ENCODE data around the gene ZNF813.
"Not testable (repeated sequence)": the region's sequence is repeated elsewhere in the genome, so short reads cannot be mapped to it uniquely, and the experiment has no call there.

ZNF813 gene

GRCh38 chr19:53509845-53510244 lies 42.3 kb downstream of the ZNF813 start:
- Histone ChIP-seq H3K9ac (ENCODE audit: low read length) (no peak overlapping the region), H3K79me1 (ENCODE audit: low read length) (no peaks in the 10 kb centered on the region), H3K14ac (ENCODE audit: low read length) (no peak overlapping the region), H2AFZ (ENCODE audit: insufficient read depth, low read length, poor library complexity) (no peak overlapping the region), H3K9me3 (ENCODE audit: insufficient read depth, low read depth, low read length) (peaks cover 1% of the 10 kb centered on the region), H3K23ac (ENCODE audit: low read length) (no peak overlapping the region), H4K91ac (ENCODE audit: low read depth, low read length) (no peak overlapping the region), H3K36me3 (ENCODE audit: control insufficient read depth in 1 of 2, insufficient read depth in 2 of 2, low read length in 2 of 2) (no peaks in the 10 kb centered on the region), H3K79me2 (ENCODE audit: control insufficient read depth, insufficient read depth, low read length, poor library complexity) (no peaks in the 10 kb centered on the region), H2AK5ac (ENCODE audit: low read length) (no peak overlapping the region), H3K27ac (ENCODE audit: low read depth, low read length) (no peak overlapping the region), H3K18ac (ENCODE audit: low read length) (no peak overlapping the region), H3K4me3 (ENCODE audit: low read depth, low read length) (no peak overlapping the region), H4K8ac (ENCODE audit: low read depth, low read length) (no peak overlapping the region), H3K4me2 (ENCODE audit: low read length) (no peak overlapping the region), H3K27me3 (ENCODE audit: insufficient read depth, low read length) (no peaks in the 10 kb centered on the region), H2BK12ac (ENCODE audit: low read length) (no peak overlapping the region), H3K4me1 (ENCODE audit: control insufficient read depth in 1 of 2, insufficient read depth in 2 of 2, low read length in 2 of 2) (peaks cover 0 to 3% of the 10 kb centered on the region in 2 experiments), H2BK120ac (ENCODE audit: insufficient read depth, low read length, poor library complexity) (no peak overlapping the region), H2BK5ac (ENCODE audit: low read depth, low read length, poor library complexity) (no peak overlapping the region), H3K4ac (ENCODE audit: low read depth, low read length) (no peak overlapping the region), H4K12ac (ENCODE audit: low read depth, low read length) (no peak overlapping the region)
- DNase-seq: no peak
- whole genome bisulfite sequencing (ENCODE audit: extremely low coverage, insufficient coverage, insufficient read length): no CpG with 5 or more reads among the region's 5 CpGs

GRCh38 chr19:53511357-53511756 lies 43.8 kb downstream of the ZNF813 start:
- no CpG with 5 or more reads among the region's 2 CpGs for WGBS (ENCODE audit: extremely low coverage, insufficient coverage, insufficient read length)
- Histone ChIP-seq H3K14ac (ENCODE audit: low read length) (no peak overlapping the region), H4K12ac (ENCODE audit: low read depth, low read length) (no peak overlapping the region), H3K27me3 (ENCODE audit: insufficient read depth, low read length) (no peaks in the 10 kb centered on the region), H3K4ac (ENCODE audit: low read depth, low read length) (no peak overlapping the region), H3K27ac (ENCODE audit: low read depth, low read length) (no peak overlapping the region), H3K9ac (ENCODE audit: low read length) (no peak overlapping the region), H2AFZ (ENCODE audit: insufficient read depth, low read length, poor library complexity) (no peak overlapping the region), H3K79me1 (ENCODE audit: low read length) (no peaks in the 10 kb centered on the region), H3K79me2 (ENCODE audit: control insufficient read depth, insufficient read depth, low read length, poor library complexity) (no peaks in the 10 kb centered on the region), H4K8ac (ENCODE audit: low read depth, low read length) (no peak overlapping the region), H2AK5ac (ENCODE audit: low read length) (no peak overlapping the region), H2BK12ac (ENCODE audit: low read length) (no peak overlapping the region), H2BK120ac (ENCODE audit: insufficient read depth, low read length, poor library complexity) (no peak overlapping the region), H3K9me3 (ENCODE audit: insufficient read depth, low read depth, low read length) (peaks cover 1% of the 10 kb centered on the region), H3K23ac (ENCODE audit: low read length) (no peak overlapping the region), H3K4me3 (ENCODE audit: low read depth, low read length) (no peak overlapping the region), H4K91ac (ENCODE audit: low read depth, low read length) (no peak overlapping the region), H3K36me3 (ENCODE audit: control insufficient read depth in 1 of 2, insufficient read depth in 2 of 2, low read length in 2 of 2) (no peaks in the 10 kb centered on the region), H3K18ac (ENCODE audit: low read length) (no peak overlapping the region), H3K4me2 (ENCODE audit: low read length) (no peak overlapping the region), H3K4me1 (ENCODE audit: control insufficient read depth in 1 of 2, insufficient read depth in 2 of 2, low read length in 2 of 2) (peaks cover 0 to 3% of the 10 kb centered on the region in 2 experiments), H2BK5ac (ENCODE audit: low read depth, low read length, poor library complexity) (no peak overlapping the region)
- DNase-seq: no peak

- Histone ChIP-seq H3K36me3 (ENCODE audit: control insufficient read depth in 1 of 2, insufficient read depth in 2 of 2, low read length in 2 of 2) (no peaks in the 10 kb centered on the region), H3K27ac (ENCODE audit: low read depth, low read length) (no peak overlapping the region), H3K79me2 (ENCODE audit: control insufficient read depth, insufficient read depth, low read length, poor library complexity) (no peaks in the 10 kb centered on the region), H3K9me3 (ENCODE audit: insufficient read depth, low read depth, low read length) (peaks cover 1% of the 10 kb centered on the region), H2BK5ac (ENCODE audit: low read depth, low read length, poor library complexity) (no peak overlapping the region), H2AK5ac (ENCODE audit: low read length) (no peak overlapping the region), H3K27me3 (ENCODE audit: insufficient read depth, low read length) (no peaks in the 10 kb centered on the region), H3K14ac (ENCODE audit: low read length) (no peak overlapping the region), H2BK120ac (ENCODE audit: insufficient read depth, low read length, poor library complexity) (no peak overlapping the region), H3K4ac (ENCODE audit: low read depth, low read length) (no peak overlapping the region), H3K23ac (ENCODE audit: low read length) (no peak overlapping the region), H3K4me3 (ENCODE audit: low read depth, low read length) (no peak overlapping the region), H3K4me2 (ENCODE audit: low read length) (no peak overlapping the region), H2AFZ (ENCODE audit: insufficient read depth, low read length, poor library complexity) (no peak overlapping the region), H3K4me1 (ENCODE audit: control insufficient read depth in 1 of 2, insufficient read depth in 2 of 2, low read length in 2 of 2) (peaks cover 0 to 3% of the 10 kb centered on the region in 2 experiments), H4K8ac (ENCODE audit: low read depth, low read length) (no peak overlapping the region), H3K79me1 (ENCODE audit: low read length) (no peaks in the 10 kb centered on the region), H2BK12ac (ENCODE audit: low read length) (no peak overlapping the region), H4K12ac (ENCODE audit: low read depth, low read length) (no peak overlapping the region), H3K9ac (ENCODE audit: low read length) (no peak overlapping the region), H4K91ac (ENCODE audit: low read depth, low read length) (no peak overlapping the region), H3K18ac (ENCODE audit: low read length) (no peak overlapping the region)
- peak; percentile 71 to 89 for DNase-seq
- no CpG with 5 or more reads among the region's 11 CpGs for WGBS (ENCODE audit: extremely low coverage, insufficient coverage, insufficient read length)
These were observed 44.4 kb downstream of the ZNF813 start for GRCh38 chr19:53511933-53512374.

GRCh38 chr19:53515047-53515446 lies 47.5 kb downstream of the ZNF813 start:
- not testable (repeated sequence) for H3K23ac ChIP-seq (ENCODE audit: low read length); H3K9me3 ChIP-seq (ENCODE audit: insufficient read depth, low read depth, low read length); H3K79me1 ChIP-seq (ENCODE audit: low read length); H2BK120ac ChIP-seq (ENCODE audit: insufficient read depth, low read length, poor library complexity); H2BK12ac ChIP-seq (ENCODE audit: low read length); H3K9ac ChIP-seq (ENCODE audit: low read length); H2AK5ac ChIP-seq (ENCODE audit: low read length); H4K91ac ChIP-seq (ENCODE audit: low read depth, low read length); H3K4me1 ChIP-seq (ENCODE audit: control insufficient read depth in 1 of 2, insufficient read depth in 2 of 2, low read length in 2 of 2); H3K79me2 ChIP-seq (ENCODE audit: control insufficient read depth, insufficient read depth, low read length, poor library complexity); H3K27me3 ChIP-seq (ENCODE audit: insufficient read depth, low read length); H3K18ac ChIP-seq (ENCODE audit: low read length); H3K4ac ChIP-seq (ENCODE audit: low read depth, low read length); H4K8ac ChIP-seq (ENCODE audit: low read depth, low read length); H2AFZ ChIP-seq (ENCODE audit: insufficient read depth, low read length, poor library complexity); H3K14ac ChIP-seq (ENCODE audit: low read length); H3K4me2 ChIP-seq (ENCODE audit: low read length); DNase-seq; H3K36me3 ChIP-seq (ENCODE audit: control insufficient read depth in 1 of 2, insufficient read depth in 2 of 2, low read length in 2 of 2); H4K12ac ChIP-seq (ENCODE audit: low read depth, low read length); H3K4me3 ChIP-seq (ENCODE audit: low read depth, low read length); H2BK5ac ChIP-seq (ENCODE audit: low read depth, low read length, poor library complexity); H3K27ac ChIP-seq (ENCODE audit: low read depth, low read length)
- no CpG with 5 or more reads among the region's 3 CpGs for WGBS (ENCODE audit: extremely low coverage, insufficient coverage, insufficient read length)
